K562 (cell line): Measurements from ENCODE around the gene LRRC25. TPM values are rescaled to one million over a fixed set of nuclear protein-coding genes. Genes with fewer than 3 reads are reported as not detected.

ENCODE experiments used
- MECOM ChIP-seq: fragments of 250-450 bp; sonication (Bioruptor Pico); IDR thresholded peaks from 2 replicates; pipeline ENCODE4 v1.8.0; 2022; ENCODE audit warnings: inconsistent platforms
- NCOA1 ChIP-seq: fragments of 450-650 bp; IDR thresholded peaks from 2 replicates; pipeline ENCODE4 v1.6.1; 2016; ENCODE audit warnings: low read depth
- PHB2 ChIP-seq: fragments of 450-650 bp; IDR thresholded peaks from 2 replicates; pipeline ENCODE4 v1.6.1; 2017; ENCODE audit warnings: low read depth
- PHF21A ChIP-seq: fragments of 450-650 bp; IDR thresholded peaks from 2 replicates; pipeline ENCODE4 v1.6.1; 2017; ENCODE audit warnings: low read depth, borderline replicate concordance
- STAT5B ChIP-seq: fragments of 250-450 bp; sonication (Bioruptor Pico); IDR thresholded peaks from 2 replicates; pipeline ENCODE4 v1.8.0; 2021; ENCODE audit warnings: mild to moderate bottlenecking, inconsistent platforms
- ZNF175 ChIP-seq: fragments of 200-800 bp; sonication (Bioruptor generic); IDR thresholded peaks from 2 replicates; pipeline ENCODE4 v1.6.1; 2016; ENCODE audit warnings: low read depth, mild to moderate bottlenecking, missing genetic modification characterization, missing compliant biosample characterization
- polyA plus RNA-seq, 8 experiments: library from polyadenylated mRNA; depleted of rRNA in 4 of 8; stranded (reverse) in 5 of 8; unstranded in 3 of 8; fragments of >200 nt; fragmentation: Nextera tagmentation in 2 of 8; fragmentation: Illumina TruSeq in 1 of 8; extraction: Ambion mirVana in 2 of 8; extraction: Trizol in 1 of 8; gene quantifications; 2 replicates each; pipeline versions ENCODE4 v1.2.1 to v1.2.3, GENCODE V29; 2011 to 2014; ENCODE audit warnings: inconsistent platforms in 1 of 8, missing spikeins in 1 of 8
- total RNA-seq, 7 experiments: library from RNA; depleted of rRNA in 6 of 7; stranded (reverse); fragments of >200 nt in 6 of 7; fragmentation: Illumina TruSeq in 2 of 7; extraction: Trizol in 2 of 7; gene quantifications; 2 replicates each; pipeline versions ENCODE4 v1.2.1 to v1.2.3, GENCODE V29; 2011 to 2021; ENCODE audit warnings: low replicate concordance in 1 of 7
- TF ChIP-seq, protein P1 (sequence below): sonication (generic); formaldehyde crosslinking; IDR thresholded peaks from 2 replicates; pipeline ENCODE4 v1.8.0; 2023; ENCODE audit warnings: mild to moderate bottlenecking, missing genetic modification reagents
- TF ChIP-seq, protein P2 (sequence below): sonication (generic); formaldehyde crosslinking; IDR thresholded peaks from 2 replicates; pipeline ENCODE4 v1.8.0; 2022; ENCODE audit warnings: mild to moderate bottlenecking, missing genetic modification reagents, borderline replicate concordance
- TF ChIP-seq, protein P3 (sequence below), 2 experiments: fragments of 450-650 bp; IDR thresholded peaks; 2 replicates each; pipeline ENCODE4 v1.6.1; 2016; ENCODE audit warnings: mild to moderate bottlenecking in 2 of 2, borderline replicate concordance in 1 of 2, low read depth in 1 of 2, moderate library complexity in 1 of 2
- TF ChIP-seq, protein P4 (sequence below), 2 experiments: fragments of 450-650 bp in 1 of 2; sonication (generic) in 1 of 2; formaldehyde crosslinking in 1 of 2; IDR thresholded peaks in 1 of 2; conservative IDR thresholded peaks in 1 of 2; 2 replicates each; pipeline versions ENCODE4 v1.6.1 to v1.8.1; 2016 to 2023; ENCODE audit warnings: mild to moderate bottlenecking in 2 of 2, moderate library complexity in 2 of 2, inconsistent platforms in 1 of 2, missing genetic modification reagents in 1 of 2

The LRRC25 gene
- total and polyA plus RNA-seq, 9 of the 15 experiments (the other 6 are each of a cell fraction or from before 2014, with no cell fraction given) = 0.07 to 0.36 (median 0.10) TPM; not detected in 3

DNA sequence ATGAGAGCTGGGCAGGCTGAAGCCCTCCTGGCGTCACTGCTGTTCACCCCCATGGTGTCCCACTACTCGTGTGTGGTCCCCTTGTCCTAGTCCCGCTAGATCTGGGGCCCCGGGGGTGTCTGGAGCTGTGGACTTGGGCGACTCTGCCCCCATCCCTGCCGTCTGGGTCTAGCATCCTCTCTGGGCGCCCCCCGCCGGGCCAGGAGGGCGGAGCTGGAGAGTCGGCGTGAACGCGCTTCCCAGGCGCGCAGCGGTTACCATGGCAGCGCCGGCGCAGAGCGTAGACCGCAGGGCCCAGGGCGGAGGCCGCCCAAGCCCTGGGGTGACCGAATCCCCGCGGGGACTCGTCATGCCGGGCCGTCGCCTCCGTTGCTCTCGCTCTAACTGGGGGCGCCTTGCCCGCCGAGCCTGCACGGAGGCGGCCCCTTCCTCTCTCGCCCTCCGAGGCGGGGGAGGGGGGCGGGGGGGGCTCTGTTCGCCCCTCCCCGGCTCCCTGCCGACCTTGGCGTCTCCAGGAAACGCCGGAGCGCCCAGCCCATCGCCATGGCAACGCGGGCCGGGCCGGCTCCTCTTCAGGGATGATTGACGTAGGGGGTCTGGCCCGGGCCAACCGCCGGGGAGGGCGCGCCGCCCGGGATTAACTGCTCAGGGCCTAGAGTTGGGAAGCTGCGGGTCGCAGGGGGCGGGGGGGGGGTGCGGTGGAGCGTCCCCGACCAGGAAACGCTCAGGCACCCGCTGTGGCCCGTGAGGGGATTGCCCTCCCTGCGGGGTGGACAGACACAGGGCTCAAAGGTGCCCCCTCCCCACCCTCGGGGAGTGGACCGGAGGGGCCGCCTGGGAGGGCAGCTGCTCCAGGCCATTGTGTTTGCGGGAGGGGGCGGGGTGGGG lies 31.6 kb upstream of the LRRC25 start (continued):
- TF ChIP-seq, protein P1, sequence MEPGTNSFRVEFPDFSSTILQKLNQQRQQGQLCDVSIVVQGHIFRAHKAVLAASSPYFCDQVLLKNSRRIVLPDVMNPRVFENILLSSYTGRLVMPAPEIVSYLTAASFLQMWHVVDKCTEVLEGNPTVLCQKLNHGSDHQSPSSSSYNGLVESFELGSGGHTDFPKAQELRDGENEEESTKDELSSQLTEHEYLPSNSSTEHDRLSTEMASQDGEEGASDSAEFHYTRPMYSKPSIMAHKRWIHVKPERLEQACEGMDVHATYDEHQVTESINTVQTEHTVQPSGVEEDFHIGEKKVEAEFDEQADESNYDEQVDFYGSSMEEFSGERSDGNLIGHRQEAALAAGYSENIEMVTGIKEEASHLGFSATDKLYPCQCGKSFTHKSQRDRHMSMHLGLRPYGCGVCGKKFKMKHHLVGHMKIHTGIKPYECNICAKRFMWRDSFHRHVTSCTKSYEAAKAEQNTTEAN (CRISPR knock-in tag) = no peak
- TF ChIP-seq, protein P2, sequence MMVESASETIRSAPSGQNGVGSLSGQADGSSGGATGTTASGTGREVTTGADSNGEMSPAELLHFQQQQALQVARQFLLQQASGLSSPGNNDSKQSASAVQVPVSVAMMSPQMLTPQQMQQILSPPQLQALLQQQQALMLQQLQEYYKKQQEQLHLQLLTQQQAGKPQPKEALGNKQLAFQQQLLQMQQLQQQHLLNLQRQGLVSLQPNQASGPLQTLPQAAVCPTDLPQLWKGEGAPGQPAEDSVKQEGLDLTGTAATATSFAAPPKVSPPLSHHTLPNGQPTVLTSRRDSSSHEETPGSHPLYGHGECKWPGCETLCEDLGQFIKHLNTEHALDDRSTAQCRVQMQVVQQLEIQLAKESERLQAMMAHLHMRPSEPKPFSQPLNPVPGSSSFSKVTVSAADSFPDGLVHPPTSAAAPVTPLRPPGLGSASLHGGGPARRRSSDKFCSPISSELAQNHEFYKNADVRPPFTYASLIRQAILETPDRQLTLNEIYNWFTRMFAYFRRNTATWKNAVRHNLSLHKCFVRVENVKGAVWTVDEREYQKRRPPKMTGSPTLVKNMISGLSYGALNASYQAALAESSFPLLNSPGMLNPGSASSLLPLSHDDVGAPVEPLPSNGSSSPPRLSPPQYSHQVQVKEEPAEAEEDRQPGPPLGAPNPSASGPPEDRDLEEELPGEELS (CRISPR knock-in tag) = peak; percentile 53; the same call in 1 of the 2 replicates
- TF ChIP-seq STAT5B (CRISPR knock-in tag) (no peak), MECOM (CRISPR knock-in tag) (no peak), PHF21A (no peak), ZNF175 (CRISPR knock-in tag) (no peak), NCOA1 (no peak), PHB2 (no peak)
- TF ChIP-seq, protein P3, sequence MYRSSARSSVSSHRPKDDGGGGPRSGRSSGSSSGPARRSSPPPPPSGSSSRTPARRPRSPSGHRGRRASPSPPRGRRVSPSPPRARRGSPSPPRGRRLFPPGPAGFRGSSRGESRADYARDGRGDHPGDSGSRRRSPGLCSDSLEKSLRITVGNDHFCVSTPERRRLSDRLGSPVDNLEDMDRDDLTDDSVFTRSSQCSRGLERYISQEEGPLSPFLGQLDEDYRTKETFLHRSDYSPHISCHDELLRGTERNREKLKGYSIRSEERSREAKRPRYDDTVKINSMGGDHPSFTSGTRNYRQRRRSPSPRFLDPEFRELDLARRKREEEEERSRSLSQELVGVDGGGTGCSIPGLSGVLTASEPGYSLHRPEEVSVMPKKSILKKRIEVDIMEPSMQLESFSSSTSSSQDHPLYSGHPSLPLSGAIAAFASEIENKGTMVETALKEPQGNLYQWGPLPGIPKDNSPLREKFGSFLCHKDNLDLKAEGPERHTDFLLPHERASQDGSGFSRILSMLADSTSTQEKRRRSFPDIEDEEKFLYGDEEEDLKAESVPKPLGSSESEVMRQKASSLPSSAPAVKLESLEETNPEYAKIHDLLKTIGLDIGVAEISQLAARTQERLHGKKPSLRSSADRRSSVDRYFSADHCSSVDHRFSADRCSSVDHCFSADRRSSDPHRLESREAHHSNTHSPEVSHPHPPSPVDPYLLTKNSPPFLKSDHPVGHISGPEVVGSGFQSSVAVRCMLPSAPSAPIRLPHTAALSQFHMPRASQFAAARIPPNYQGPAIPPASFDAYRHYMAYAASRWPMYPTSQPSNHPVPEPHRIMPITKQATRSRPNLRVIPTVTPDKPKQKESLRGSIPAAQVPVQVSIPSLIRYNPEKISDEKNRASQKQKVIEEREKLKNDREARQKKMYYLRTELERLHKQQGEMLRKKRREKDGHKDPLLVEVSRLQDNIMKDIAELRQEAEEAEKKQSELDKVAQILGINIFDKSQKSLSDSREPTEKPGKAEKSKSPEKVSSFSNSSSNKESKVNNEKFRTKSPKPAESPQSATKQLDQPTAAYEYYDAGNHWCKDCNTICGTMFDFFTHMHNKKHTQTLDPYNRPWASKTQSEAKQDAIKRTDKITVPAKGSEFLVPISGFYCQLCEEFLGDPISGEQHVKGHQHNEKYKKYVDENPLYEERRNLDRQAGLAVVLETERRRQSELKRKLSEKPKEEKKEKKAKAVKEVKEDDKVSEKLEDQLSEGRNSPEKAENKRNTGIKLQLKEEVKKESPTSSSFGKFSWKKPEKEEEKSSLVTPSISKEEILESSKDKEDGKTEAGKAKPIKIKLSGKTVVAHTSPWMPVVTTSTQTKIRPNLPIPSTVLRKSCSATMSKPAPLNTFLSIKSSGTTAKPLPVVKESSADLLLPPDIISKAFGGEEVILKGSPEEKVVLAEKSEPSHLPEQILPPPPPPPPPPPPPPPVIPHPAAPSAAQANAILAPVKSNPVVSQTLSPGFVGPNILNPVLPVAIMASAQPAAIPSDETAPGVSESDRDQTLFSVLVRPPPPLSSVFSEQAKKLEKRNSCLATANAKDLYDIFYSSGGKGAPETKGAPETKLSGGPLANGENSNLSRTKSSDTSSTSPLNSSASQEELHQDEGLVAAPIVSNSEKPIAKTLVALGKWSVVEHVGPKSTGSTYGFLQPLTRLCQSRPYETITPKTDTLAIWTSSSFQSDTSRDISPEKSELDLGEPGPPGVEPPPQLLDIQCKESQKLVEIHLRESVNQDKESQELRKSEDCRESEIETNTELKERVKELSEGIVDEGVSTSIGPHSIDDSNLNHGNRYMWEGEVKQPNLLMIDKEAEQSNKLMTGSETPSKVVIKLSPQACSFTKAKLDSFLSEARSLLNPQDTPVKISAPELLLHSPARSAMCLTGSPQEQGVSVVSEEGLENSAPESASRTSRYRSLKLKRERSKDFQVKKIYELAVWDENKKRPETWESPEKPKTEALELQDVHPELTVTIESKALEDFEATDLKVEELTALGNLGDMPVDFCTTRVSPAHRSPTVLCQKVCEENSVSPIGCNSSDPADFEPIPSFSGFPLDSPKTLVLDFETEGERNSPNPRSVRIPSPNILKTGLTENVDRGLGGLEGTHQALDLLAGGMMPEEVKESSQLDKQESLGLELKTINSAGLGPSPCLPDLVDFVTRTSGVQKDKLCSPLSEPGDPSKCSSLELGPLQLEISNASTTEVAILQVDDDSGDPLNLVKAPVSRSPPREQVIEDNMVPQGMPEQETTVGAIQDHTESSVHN (IDR thresholded peaks at IDR 0.05; ENCODE audit: borderline replicate concordance in 1 of 2, low read depth in 1 of 2) = no peak
- TF ChIP-seq, protein P4, sequence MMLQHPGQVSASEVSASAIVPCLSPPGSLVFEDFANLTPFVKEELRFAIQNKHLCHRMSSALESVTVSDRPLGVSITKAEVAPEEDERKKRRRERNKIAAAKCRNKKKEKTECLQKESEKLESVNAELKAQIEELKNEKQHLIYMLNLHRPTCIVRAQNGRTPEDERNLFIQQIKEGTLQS (IDR thresholded peaks at IDR 0.05) = no peak
- TF ChIP-seq, protein P4 (CRISPR knock-in tag; conservative IDR thresholded peaks at IDR 0.05) = no peak
